ENCODE data around the gene MTSS2. TPM values are rescaled to one million over a fixed set of nuclear protein-coding genes. Genes with fewer than 3 reads are reported as not detected.

MTSS2 gene
- polyA plus RNA-seq, 1 of the 3 experiments (the other 2 are of a cell fraction), result 54.1 TPM

- 93% methylated on average over 12 of the region's 14 CpGs for WGBS (ENCODE audit: low lambda C conversion rate)
- Histone ChIP-seq H3K4me1 (ENCODE audit: control insufficient read depth in 1 of 2, insufficient read depth in 2 of 2, low read depth in 1 of 2, low read length in 1 of 2) (peaks cover 0 to 9% of the 10 kb centered on the region in 2 experiments; a peak in 1 of 4 replicates), H3F3A (replicated peaks; ENCODE audit: insufficient read depth) (peaks cover 4% of the 10 kb centered on the region), H3K27ac (ENCODE audit: low read depth in 2 of 2, low read length in 1 of 2) (no peak overlapping the region), H3K4me3 (ENCODE audit: low read depth in 2 of 2, low read length in 1 of 2) (no peak overlapping the region), H3K27me3 (ENCODE audit: insufficient read depth) (no peaks in the 10 kb centered on the region), H3K9me3 (no peaks in the 10 kb centered on the region), H3K36me3 (replicated peaks in 1 of 2; ENCODE audit: control insufficient read depth in 1 of 2, insufficient read depth in 2 of 2, low read length in 1 of 2) (peaks cover 40 to 67% of the 10 kb centered on the region in 2 experiments), H4K20me1 (ENCODE audit: insufficient read depth) (peaks cover 22% of the 10 kb centered on the region), H3K9ac (no peak overlapping the region), H3K4me2 (no peak overlapping the region), H3K79me2 (ENCODE audit: insufficient read depth) (peaks cover 32% of the 10 kb centered on the region), H2AFZ (ENCODE audit: low read depth) (no peak overlapping the region), H3K9me2 (no peaks in the 10 kb centered on the region)
- ChIA-PET CTCF (interaction anchor here (0.6 to 14.3 kb wide), 3 partner anchors 23 to 206 kb away, joined by 3 to 181 read pairs (median 11); no protein-coding TSS in a partner anchor), POLR2A (no interaction called here)
- DNase-seq, result peak; percentile 16
- TF ChIP-seq FOSL2 (IDR thresholded peaks at IDR 0.05; ENCODE audit: borderline replicate concordance, low read depth) (no peak), TEAD4 (IDR thresholded peaks at IDR 0.05; ENCODE audit: borderline replicate concordance, insufficient read depth) (no peak), MEF2A (IDR thresholded peaks at IDR 0.05; ENCODE audit: borderline replicate concordance, low read depth) (no peak), FOXM1 (IDR thresholded peaks at IDR 0.05; ENCODE audit: low read depth) (no peak), RXRA (IDR thresholded peaks at IDR 0.05; ENCODE audit: borderline replicate concordance, low read depth) (no peak), ELF1 (IDR thresholded peaks at IDR 0.05) (no peak), JUND (IDR thresholded peaks at IDR 0.05) (no peak), MAX (IDR thresholded peaks at IDR 0.05; ENCODE audit: low read depth) (no peak), FOXJ3 (CRISPR knock-in tag; IDR thresholded peaks at IDR 0.05) (no peak), MXI1 (IDR thresholded peaks at IDR 0.05; ENCODE audit: low read depth, low read length) (no peak), EZH2phosphoT487 (IDR thresholded peaks at IDR 0.05; ENCODE audit: borderline replicate concordance, low read depth) (no peak), ZBTB33 (IDR thresholded peaks at IDR 0.05; ENCODE audit: borderline replicate concordance, low read depth) (no peak), SIN3A (IDR thresholded peaks at IDR 0.05; ENCODE audit: borderline replicate concordance, low read depth, low read length) (no peak)
- TF ChIP-seq, protein P1, sequence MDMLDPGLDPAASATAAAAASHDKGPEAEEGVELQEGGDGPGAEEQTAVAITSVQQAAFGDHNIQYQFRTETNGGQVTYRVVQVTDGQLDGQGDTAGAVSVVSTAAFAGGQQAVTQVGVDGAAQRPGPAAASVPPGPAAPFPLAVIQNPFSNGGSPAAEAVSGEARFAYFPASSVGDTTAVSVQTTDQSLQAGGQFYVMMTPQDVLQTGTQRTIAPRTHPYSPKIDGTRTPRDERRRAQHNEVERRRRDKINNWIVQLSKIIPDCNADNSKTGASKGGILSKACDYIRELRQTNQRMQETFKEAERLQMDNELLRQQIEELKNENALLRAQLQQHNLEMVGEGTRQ (IDR thresholded peaks at IDR 0.05; ENCODE audit: borderline replicate concordance, low read depth, low read length), result no peak
- TF ChIP-seq, protein P2, sequence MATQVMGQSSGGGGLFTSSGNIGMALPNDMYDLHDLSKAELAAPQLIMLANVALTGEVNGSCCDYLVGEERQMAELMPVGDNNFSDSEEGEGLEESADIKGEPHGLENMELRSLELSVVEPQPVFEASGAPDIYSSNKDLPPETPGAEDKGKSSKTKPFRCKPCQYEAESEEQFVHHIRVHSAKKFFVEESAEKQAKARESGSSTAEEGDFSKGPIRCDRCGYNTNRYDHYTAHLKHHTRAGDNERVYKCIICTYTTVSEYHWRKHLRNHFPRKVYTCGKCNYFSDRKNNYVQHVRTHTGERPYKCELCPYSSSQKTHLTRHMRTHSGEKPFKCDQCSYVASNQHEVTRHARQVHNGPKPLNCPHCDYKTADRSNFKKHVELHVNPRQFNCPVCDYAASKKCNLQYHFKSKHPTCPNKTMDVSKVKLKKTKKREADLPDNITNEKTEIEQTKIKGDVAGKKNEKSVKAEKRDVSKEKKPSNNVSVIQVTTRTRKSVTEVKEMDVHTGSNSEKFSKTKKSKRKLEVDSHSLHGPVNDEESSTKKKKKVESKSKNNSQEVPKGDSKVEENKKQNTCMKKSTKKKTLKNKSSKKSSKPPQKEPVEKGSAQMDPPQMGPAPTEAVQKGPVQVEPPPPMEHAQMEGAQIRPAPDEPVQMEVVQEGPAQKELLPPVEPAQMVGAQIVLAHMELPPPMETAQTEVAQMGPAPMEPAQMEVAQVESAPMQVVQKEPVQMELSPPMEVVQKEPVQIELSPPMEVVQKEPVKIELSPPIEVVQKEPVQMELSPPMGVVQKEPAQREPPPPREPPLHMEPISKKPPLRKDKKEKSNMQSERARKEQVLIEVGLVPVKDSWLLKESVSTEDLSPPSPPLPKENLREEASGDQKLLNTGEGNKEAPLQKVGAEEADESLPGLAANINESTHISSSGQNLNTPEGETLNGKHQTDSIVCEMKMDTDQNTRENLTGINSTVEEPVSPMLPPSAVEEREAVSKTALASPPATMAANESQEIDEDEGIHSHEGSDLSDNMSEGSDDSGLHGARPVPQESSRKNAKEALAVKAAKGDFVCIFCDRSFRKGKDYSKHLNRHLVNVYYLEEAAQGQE (IDR thresholded peaks at IDR 0.05; ENCODE audit: low read depth, low read length), result no peak
These were observed 9.0 kb downstream of the MTSS2 start for GRCh38 chr16:70676675-70677498.
